Posterior vena cava (tissue), 2 donors: Measurements from ENCODE around the gene DMD. TPM values are rescaled to one million over a fixed set of nuclear protein-coding genes. Genes with fewer than 3 reads are reported as not detected.

Experiments
- microRNA-seq, 2 donors: library from miRNA; unstranded; fragments of <30 nt; microRNA quantifications; one replicate each; pipeline ENCODE4 v1.2.0, GENCODE V29; 2020 to 2021; ENCODE audit warnings: borderline microRNAs expressed in 2 of 2
- total RNA-seq, 2 donors: library from RNA; stranded (reverse); fragmentation: NEBNext Ultra II Directional; extraction: Animal tissue kit (Norgen Biotek cat#: 25700); gene quantifications; one replicate each; pipeline ENCODE4 v1.2.1, GENCODE V29; 2021
- donor health status: DM: yes; HTN: yes; CAD: no.
- donor health status: DM: yes; HTN: yes; CAD: no.

DMD gene
- total RNA-seq, 2 donors from 2014 or later, result 132 to 139 TPM

Small RNAs within 50 kb of the gene (microRNA-seq; reads per million reads assigned to microRNA genes)
- gene MIR3915 (0 to 0.65 reads per million in 2 donors), gene MIR548F5 (0 reads per million in 2 donors)
